DND-41 (cell line): Measurements from ENCODE around the gene PRR5L.

Source experiments
- EZH2 ChIP-seq: IDR thresholded peaks from 3 replicates; pipeline ENCODE4 v1.6.1; 2012; ENCODE audit warnings: borderline replicate concordance, low read depth, mild to moderate bottlenecking, moderate library complexity, low read length, inconsistent platforms; ENCODE audit not compliant: severe bottlenecking
- TF ChIP-seq, protein P1 (sequence below): IDR thresholded peaks from 2 replicates; pipeline ENCODE4 v1.5.1; 2012; ENCODE audit warnings: borderline replicate concordance, low read length, moderate library complexity, mild to moderate bottlenecking; ENCODE audit not compliant: poor library complexity, severe bottlenecking; ENCODE audit errors: extremely low read depth

GRCh38 chr11:36304351-36304750 is 8.3 kb downstream of the PRR5L start:
- TF ChIP-seq, protein P1, sequence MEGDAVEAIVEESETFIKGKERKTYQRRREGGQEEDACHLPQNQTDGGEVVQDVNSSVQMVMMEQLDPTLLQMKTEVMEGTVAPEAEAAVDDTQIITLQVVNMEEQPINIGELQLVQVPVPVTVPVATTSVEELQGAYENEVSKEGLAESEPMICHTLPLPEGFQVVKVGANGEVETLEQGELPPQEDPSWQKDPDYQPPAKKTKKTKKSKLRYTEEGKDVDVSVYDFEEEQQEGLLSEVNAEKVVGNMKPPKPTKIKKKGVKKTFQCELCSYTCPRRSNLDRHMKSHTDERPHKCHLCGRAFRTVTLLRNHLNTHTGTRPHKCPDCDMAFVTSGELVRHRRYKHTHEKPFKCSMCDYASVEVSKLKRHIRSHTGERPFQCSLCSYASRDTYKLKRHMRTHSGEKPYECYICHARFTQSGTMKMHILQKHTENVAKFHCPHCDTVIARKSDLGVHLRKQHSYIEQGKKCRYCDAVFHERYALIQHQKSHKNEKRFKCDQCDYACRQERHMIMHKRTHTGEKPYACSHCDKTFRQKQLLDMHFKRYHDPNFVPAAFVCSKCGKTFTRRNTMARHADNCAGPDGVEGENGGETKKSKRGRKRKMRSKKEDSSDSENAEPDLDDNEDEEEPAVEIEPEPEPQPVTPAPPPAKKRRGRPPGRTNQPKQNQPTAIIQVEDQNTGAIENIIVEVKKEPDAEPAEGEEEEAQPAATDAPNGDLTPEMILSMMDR, result no peak
- TF ChIP-seq EZH2, result no peak
